Measurements from ENCODE around the gene LTA. TPM values are rescaled to one million over a fixed set of nuclear protein-coding genes. Genes with fewer than 3 reads are reported as not detected.

LTA gene
- total RNA-seq, 2 donors from 2014 or later = 1.2 TPM; not detected in 1

DNA sequence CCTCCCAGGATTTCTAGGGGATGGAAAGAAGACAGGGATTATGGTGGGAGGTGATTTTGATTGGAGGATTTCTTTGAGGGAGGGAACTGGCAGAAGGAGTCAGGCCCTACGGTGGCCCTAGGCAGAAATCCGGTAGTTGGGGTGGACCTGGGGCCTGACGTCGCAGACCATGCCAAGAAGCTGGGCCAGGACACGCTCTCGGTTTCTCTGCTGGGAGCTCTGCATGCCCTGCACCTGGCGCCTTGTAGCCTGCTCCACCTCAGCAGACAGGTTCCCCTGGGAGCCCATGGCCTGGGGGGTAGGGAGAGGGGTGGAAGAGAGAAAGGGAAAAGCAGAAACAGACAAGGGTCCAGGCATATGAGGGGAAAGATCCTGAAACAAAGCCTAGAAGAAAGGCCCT lies 26.8 kb upstream of the LTA start:
- 77% methylated on average over 7 of the region's 7 CpGs for WGBS
- Histone ChIP-seq H3K4me1 (replicated peaks) (peaks cover 11% of the 10 kb centered on the region), H3K9me3 (no peaks in the 10 kb centered on the region), H3K27ac (no peak overlapping the region), H3K4me3 (no peak overlapping the region), H3K36me3 (no peaks in the 10 kb centered on the region), H3K27me3 (replicated peaks; ENCODE audit: insufficient read depth) (no peaks in the 10 kb centered on the region)
- TF ChIP-seq POLR2AphosphoS5 (IDR thresholded peaks at IDR 0.05) (no peak), CTCF (IDR thresholded peaks at IDR 0.05) (no peak), POLR2A (IDR thresholded peaks at IDR 0.05) (no peak)
- DNase-seq (ENCODE audit: low spot score) = no peak
- intact Hi-C loops (cut with DNase I) = no loop called here

- no peaks in the 10 kb centered on the region for H3K36me3 ChIP-seq
- peak within 1 kb of the TSS; percentile 35 to 43 for H3K4me3 ChIP-seq
- H3K27me3 ChIP-seq (replicated peaks; ENCODE audit: insufficient read depth) = no peaks in the 10 kb centered on the region
- intact Hi-C loops (cut with DNase I) = loop anchor here (1.0 kb wide), 1 partner anchor 52 kb away; no protein-coding TSS in a partner anchor
- peak; percentile 91 for DNase-seq (ENCODE audit: low spot score)
- peak; percentile 83 for TF ChIP-seq POLR2AphosphoS5 (IDR thresholded peaks at IDR 0.05)
- peak; percentile 9 for TF ChIP-seq POLR2A (IDR thresholded peaks at IDR 0.05)
- TF ChIP-seq CTCF (IDR thresholded peaks at IDR 0.05) = peak; percentile 95 to 99 (median 98)
- peaks cover 6% of the 10 kb centered on the region for H3K4me1 ChIP-seq (replicated peaks)
- peak within 1 kb of the TSS; percentile 81 to 90 for H3K27ac ChIP-seq
- no peaks in the 10 kb centered on the region for H3K9me3 ChIP-seq
- WGBS = 4% methylated on average over 11 of the region's 11 CpGs
Observed at GRCh38 chr6:31546339-31546957, 25.6 kb upstream of the LTA start, which contains the start of gene ATP6V1G2. ATP6V1G2 (minus strand) TSS chr6:31546608; CDS start chr6:31546559, 49 bp downstream.

DNA sequence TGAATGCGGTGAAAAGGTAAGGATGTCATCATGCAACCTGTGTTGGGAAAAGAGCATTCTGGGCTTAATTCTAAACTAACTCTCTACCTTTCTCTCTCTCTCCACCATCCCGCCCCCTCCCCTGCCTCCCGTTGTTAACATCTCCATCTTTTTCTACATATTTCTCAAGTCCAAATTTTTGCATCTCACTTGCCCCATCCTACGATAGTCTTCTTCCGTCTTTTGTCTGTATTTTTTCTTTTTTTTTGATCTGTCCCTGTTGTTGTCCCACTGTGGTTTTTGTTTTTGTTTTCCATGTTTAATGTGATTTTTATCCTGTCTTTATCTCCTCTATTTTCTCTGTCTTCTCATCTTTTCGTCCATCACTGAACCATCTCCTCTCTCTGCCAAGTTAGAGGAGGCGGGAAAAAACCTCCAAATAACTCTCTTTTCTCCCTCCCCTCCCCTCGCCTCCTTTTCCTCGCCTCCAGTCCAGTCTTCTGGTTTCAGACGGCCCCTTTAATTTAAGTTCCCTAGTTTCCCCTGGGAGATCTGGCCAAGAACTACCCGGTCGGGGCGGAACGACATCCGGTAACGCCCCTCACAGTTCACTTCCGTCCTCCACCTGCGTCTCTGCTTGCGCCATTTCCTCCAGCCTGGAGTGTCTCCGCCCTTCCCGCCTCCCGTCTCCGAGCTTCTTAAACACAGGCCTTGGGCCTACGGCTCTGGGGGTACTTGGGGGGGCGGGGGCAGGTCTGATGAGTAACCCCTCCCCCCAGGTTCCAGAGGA lies 24.9 kb upstream of the LTA start, which contains the start of gene NFKBIL1:
Gene NFKBIL1 (plus strand): TSS at position 651 of the 769 bp plus-strand sequence. CDS start 87 bp downstream, at position 738.
- Histone ChIP-seq H3K4me3 (peak within 1 kb of the TSS; percentile 35 to 43), H3K27ac (peak within 1 kb of the TSS; percentile 81 to 90), H3K27me3 (replicated peaks; ENCODE audit: insufficient read depth) (no peaks in the 10 kb centered on the region), H3K36me3 (no peaks in the 10 kb centered on the region), H3K9me3 (no peaks in the 10 kb centered on the region), H3K4me1 (replicated peaks) (peaks cover 6% of the 10 kb centered on the region)
- TF ChIP-seq CTCF (IDR thresholded peaks at IDR 0.05) = no peak
- TF ChIP-seq POLR2AphosphoS5 (IDR thresholded peaks at IDR 0.05) = peak; percentile 98
- TF ChIP-seq POLR2A (IDR thresholded peaks at IDR 0.05) = peak; percentile 70
- intact Hi-C loops (cut with DNase I) = loop anchor here (1.0 kb wide), 1 partner anchor 51 kb away; no protein-coding TSS in a partner anchor
- peak; percentile 96 for DNase-seq (ENCODE audit: low spot score)
- under 1% methylated on average over 25 of the region's 25 CpGs for WGBS

GRCh38 chr6:31547727-31548543 lies 24.2 kb upstream of the LTA start:
- Histone ChIP-seq H3K4me3 (peak overlapping the region; percentile 35 to 43), H3K27me3 (replicated peaks; ENCODE audit: insufficient read depth) (no peaks in the 10 kb centered on the region), H3K9me3 (no peaks in the 10 kb centered on the region), H3K27ac (peak overlapping the region; percentile 81 to 90), H3K36me3 (no peaks in the 10 kb centered on the region), H3K4me1 (replicated peaks) (peaks cover 6% of the 10 kb centered on the region)
- TF ChIP-seq POLR2A (IDR thresholded peaks at IDR 0.05) (no peak), CTCF (IDR thresholded peaks at IDR 0.05) (no peak), POLR2AphosphoS5 (IDR thresholded peaks at IDR 0.05) (no peak)
- DNase-seq (ENCODE audit: low spot score) = no peak
- WGBS = 70% methylated on average over 24 of the region's 24 CpGs
- intact Hi-C loops (cut with DNase I) = no loop called here

Data from prostate gland (tissue), 2 donors.